Trophoblast cell (in vitro differentiated cells and primary cell): ENCODE measurements around the gene CYP26C1.

Experiments
- DNase-seq, 2 donors: peaks; one replicate each; pipeline ENCODE4 v3.0.0-alpha.2; 2016
- H2AFZ ChIP-seq: 2 replicates; pipeline ENCODE4 v1.6.1; 2013; ENCODE audit warnings: low read length, moderate library complexity, mild to moderate bottlenecking; ENCODE audit not compliant: insufficient read depth, poor library complexity
- H2AK5ac ChIP-seq: 2 replicates; pipeline ENCODE4 v1.6.1; 2013; ENCODE audit warnings: mild to moderate bottlenecking, low read length
- H2BK120ac ChIP-seq: 2 replicates; pipeline ENCODE4 v1.6.1; 2013; ENCODE audit warnings: low read length, mild to moderate bottlenecking, moderate library complexity; ENCODE audit not compliant: insufficient read depth, poor library complexity
- H2BK12ac ChIP-seq: 2 replicates; pipeline ENCODE4 v1.6.1; 2013; ENCODE audit warnings: mild to moderate bottlenecking, low read length, moderate library complexity
- H2BK5ac ChIP-seq: 2 replicates; pipeline ENCODE4 v1.6.1; 2013; ENCODE audit warnings: low read length, low read depth, moderate library complexity, mild to moderate bottlenecking; ENCODE audit not compliant: poor library complexity
- H3K14ac ChIP-seq: 2 replicates; pipeline ENCODE4 v1.6.1; 2013; ENCODE audit warnings: mild to moderate bottlenecking, low read length
- H3K18ac ChIP-seq: 2 replicates; pipeline ENCODE4 v1.6.1; 2013; ENCODE audit warnings: mild to moderate bottlenecking, low read length
- H3K23ac ChIP-seq: 2 replicates; pipeline ENCODE4 v1.6.1; 2013; ENCODE audit warnings: low read length
- H3K27ac ChIP-seq: 2 replicates; pipeline ENCODE4 v1.5.1; 2013; ENCODE audit warnings: low read depth, mild to moderate bottlenecking, inconsistent platforms, low read length, moderate library complexity
- H3K27me3 ChIP-seq: 2 replicates; pipeline ENCODE4 v1.6.1; 2013; ENCODE audit warnings: inconsistent platforms, mild to moderate bottlenecking, low read length, moderate library complexity; ENCODE audit not compliant: insufficient read depth
- H3K36me3 ChIP-seq, 2 experiments: 1 replicate in 1 of 2; 2 replicates in 1 of 2; pipeline ENCODE4 v1.6.1; 2013; ENCODE audit warnings: low read length in 2 of 2, mild to moderate bottlenecking in 2 of 2, moderate library complexity in 1 of 2; ENCODE audit not compliant: insufficient read depth in 2 of 2, control insufficient read depth in 1 of 2
- H3K4ac ChIP-seq: 2 replicates; pipeline ENCODE4 v1.6.1; 2013; ENCODE audit warnings: low read depth, mild to moderate bottlenecking, low read length, moderate library complexity
- H3K4me1 ChIP-seq, 2 experiments: 1 replicate in 1 of 2; 2 replicates in 1 of 2; pipeline ENCODE4 v1.6.1; 2013; ENCODE audit warnings: low read length in 2 of 2, mild to moderate bottlenecking in 2 of 2, moderate library complexity in 1 of 2; ENCODE audit not compliant: insufficient read depth in 2 of 2, control insufficient read depth in 1 of 2
- H3K4me2 ChIP-seq: 2 replicates; pipeline ENCODE4 v1.6.1; 2013; ENCODE audit warnings: inconsistent platforms, mild to moderate bottlenecking, low read length, moderate library complexity
- H3K4me3 ChIP-seq: 2 replicates; pipeline ENCODE4 v1.5.1; 2013; ENCODE audit warnings: mild to moderate bottlenecking, low read depth, low read length, inconsistent platforms
- H3K79me1 ChIP-seq: one replicate; pipeline ENCODE4 v1.6.1; 2013; ENCODE audit warnings: low read length
- H3K79me2 ChIP-seq: 2 replicates; pipeline ENCODE4 v1.6.1; 2013; ENCODE audit warnings: low read length, mild to moderate bottlenecking; ENCODE audit not compliant: control insufficient read depth, insufficient read depth, poor library complexity
- H3K9ac ChIP-seq: 2 replicates; pipeline ENCODE4 v1.6.1; 2013; ENCODE audit warnings: mild to moderate bottlenecking, low read length
- H3K9me3 ChIP-seq: 2 replicates; pipeline ENCODE4 v1.6.1; 2013; ENCODE audit warnings: low read depth, mild to moderate bottlenecking, control low read depth, inconsistent platforms, low read length; ENCODE audit not compliant: insufficient read depth
- H4K12ac ChIP-seq: 2 replicates; pipeline ENCODE4 v1.6.1; 2013; ENCODE audit warnings: low read depth, mild to moderate bottlenecking, low read length, moderate library complexity
- H4K8ac ChIP-seq: 2 replicates; pipeline ENCODE4 v1.6.1; 2013; ENCODE audit warnings: low read depth, mild to moderate bottlenecking, low read length, moderate library complexity
- H4K91ac ChIP-seq: one replicate; pipeline ENCODE4 v1.6.1; 2013; ENCODE audit warnings: low read depth, mild to moderate bottlenecking, low read length, moderate library complexity
- WGBS: extraction: QIAGEN DNeasy Blood & Tissue Kit; methylation state at CpG from one replicate; pipeline ENCODE4 v1.1.7; 2013; ENCODE audit warnings: missing lambda C conversion rate; ENCODE audit not compliant: insufficient read length, insufficient coverage; ENCODE audit errors: extremely low coverage; 5-methylcytosine and 5-hydroxymethylcytosine counted together

The CYP26C1 gene

DNA sequence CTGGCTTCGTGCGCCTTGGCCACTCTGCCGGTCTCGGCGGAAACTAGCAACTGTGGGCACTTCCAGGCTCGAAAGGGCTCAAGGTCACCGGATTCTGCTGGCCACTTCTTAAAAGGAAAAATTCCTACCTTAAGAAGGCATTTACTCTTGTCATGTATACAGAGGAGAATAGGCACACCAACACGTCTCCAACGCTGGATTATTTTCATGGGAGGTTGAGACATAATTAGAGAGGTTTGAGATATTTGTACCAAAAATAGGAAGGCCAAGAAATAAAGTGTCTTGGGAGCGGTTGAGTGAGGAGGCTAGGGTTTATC lies 8.6 kb downstream of the CYP26C1 start:
- H4K12ac ChIP-seq = no peak overlapping the region
- no peak overlapping the region for H2BK12ac ChIP-seq
- no peak overlapping the region for H3K23ac ChIP-seq
- H3K4ac ChIP-seq = no peak overlapping the region
- no peak for DNase-seq
- no peak overlapping the region for H3K4me3 ChIP-seq
- no peak overlapping the region for H3K9ac ChIP-seq
- no peak overlapping the region for H4K8ac ChIP-seq
- no CpG with 5 or more reads among the region's 10 CpGs for WGBS
- peaks cover 85% of the 10 kb centered on the region for H3K27me3 ChIP-seq
- H2AK5ac ChIP-seq = no peak overlapping the region
- no peak overlapping the region for H4K91ac ChIP-seq
- H3K79me2 ChIP-seq = peaks cover under 1% of the 10 kb centered on the region
- no peak overlapping the region for H2AFZ ChIP-seq
- H3K79me1 ChIP-seq = peaks cover 1% of the 10 kb centered on the region
- no peak overlapping the region for H2BK5ac ChIP-seq
- H2BK120ac ChIP-seq = no peak overlapping the region
- H3K4me1 ChIP-seq = peaks cover 16 to 33% of the 10 kb centered on the region in 2 experiments
- H3K4me2 ChIP-seq = no peak overlapping the region
- no peak overlapping the region for H3K27ac ChIP-seq
- H3K36me3 ChIP-seq = no peaks in the 10 kb centered on the region
- H3K18ac ChIP-seq = no peak overlapping the region
- peaks cover 5% of the 10 kb centered on the region for H3K9me3 ChIP-seq
- H3K14ac ChIP-seq = no peak overlapping the region

GRCh38 chr10:93070378-93071176 lies 10.0 kb downstream of the CYP26C1 start:
- Histone ChIP-seq H2AFZ (no peak overlapping the region), H3K79me1 (peaks cover 8% of the 10 kb centered on the region), H3K79me2 (peaks cover 5% of the 10 kb centered on the region), H3K27ac (no peak overlapping the region), H4K12ac (no peak overlapping the region), H2BK12ac (no peak overlapping the region), H2AK5ac (no peak overlapping the region), H4K8ac (no peak overlapping the region), H2BK120ac (no peak overlapping the region), H3K9ac (no peak overlapping the region), H3K9me3 (peaks cover 5% of the 10 kb centered on the region), H3K4me2 (no peak overlapping the region), H3K14ac (no peak overlapping the region), H3K4me1 (peaks cover 26 to 42% of the 10 kb centered on the region in 2 experiments), H3K23ac (no peak overlapping the region), H3K4me3 (no peak overlapping the region), H3K36me3 (no peaks in the 10 kb centered on the region), H3K18ac (no peak overlapping the region), H3K4ac (no peak overlapping the region), H3K27me3 (peaks cover 82% of the 10 kb centered on the region), H2BK5ac (no peak overlapping the region), H4K91ac (no peak overlapping the region)
- no CpG with 5 or more reads among the region's 5 CpGs for WGBS
- no peak for DNase-seq

DNA sequence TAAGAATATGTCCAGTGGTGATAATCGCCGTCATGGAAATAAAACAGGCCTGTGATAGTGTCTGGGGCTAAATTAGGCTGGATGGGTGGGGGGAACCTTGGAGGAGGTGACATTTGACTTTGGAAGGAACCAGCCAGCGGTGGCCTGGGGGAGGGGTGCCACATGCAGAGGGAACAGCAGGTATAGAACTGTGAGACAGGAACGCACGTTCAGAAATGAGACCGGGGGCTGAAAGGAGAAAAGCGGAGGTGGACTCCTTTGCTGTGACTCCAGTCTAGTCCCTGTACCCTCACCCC lies 10.5 kb downstream of the CYP26C1 start:
- Histone ChIP-seq H3K4me2 (no peak overlapping the region), H3K4me3 (no peak overlapping the region), H3K79me2 (peaks cover 5% of the 10 kb centered on the region), H4K12ac (no peak overlapping the region), H2BK5ac (no peak overlapping the region), H3K18ac (no peak overlapping the region), H3K14ac (no peak overlapping the region), H2AK5ac (no peak overlapping the region), H3K9me3 (peaks cover 5% of the 10 kb centered on the region), H3K4me1 (peaks cover 26 to 42% of the 10 kb centered on the region in 2 experiments), H4K8ac (no peak overlapping the region), H3K9ac (no peak overlapping the region), H3K23ac (no peak overlapping the region), H2AFZ (no peak overlapping the region), H3K79me1 (peaks cover 12% of the 10 kb centered on the region), H3K27me3 (peaks cover 76% of the 10 kb centered on the region), H3K4ac (no peak overlapping the region), H3K36me3 (no peaks in the 10 kb centered on the region), H3K27ac (no peak overlapping the region), H2BK12ac (no peak overlapping the region), H2BK120ac (no peak overlapping the region), H4K91ac (no peak overlapping the region)
- no CpG with 5 or more reads among the region's 7 CpGs for WGBS
- DNase-seq = no peak

DNA sequence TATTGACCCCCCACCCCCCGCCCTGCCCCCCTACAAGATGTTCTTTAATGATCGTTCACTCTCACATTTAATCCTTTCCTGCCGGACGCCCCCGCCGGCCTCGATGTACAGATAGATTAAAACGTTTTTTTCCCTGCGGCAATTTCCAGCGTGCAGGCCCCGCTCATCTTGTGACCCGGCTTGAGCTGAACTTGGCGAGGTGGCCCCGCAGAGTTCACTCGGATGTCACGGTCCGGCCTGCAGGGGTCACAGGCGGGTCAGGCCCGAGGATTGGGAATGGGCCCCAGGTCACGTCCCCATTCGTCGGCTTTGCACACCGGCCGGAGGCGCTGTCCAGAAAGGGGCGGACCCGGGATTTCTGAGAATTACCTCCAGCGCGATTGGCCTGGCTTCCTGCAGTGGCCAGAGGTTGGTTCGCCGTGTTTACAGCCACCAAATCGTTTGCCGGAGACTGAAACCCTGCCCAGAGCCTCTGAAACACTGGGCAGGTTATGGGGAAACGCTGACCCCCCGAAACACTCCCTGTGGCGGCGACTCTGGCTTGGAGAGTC lies 11.2 kb downstream of the CYP26C1 start:
- Histone ChIP-seq H2AK5ac (no peak overlapping the region), H3K23ac (no peak overlapping the region), H3K36me3 (no peaks in the 10 kb centered on the region), H3K27me3 (peaks cover 70% of the 10 kb centered on the region), H3K4me2 (peak overlapping the region; percentile 84), H2BK12ac (no peak overlapping the region), H2AFZ (no peak overlapping the region), H3K9me3 (peaks cover 4% of the 10 kb centered on the region), H3K4me1 (peaks cover 25 to 41% of the 10 kb centered on the region in 2 experiments), H3K18ac (no peak overlapping the region), H2BK5ac (no peak overlapping the region), H3K4ac (no peak overlapping the region), H3K14ac (no peak overlapping the region), H4K8ac (no peak overlapping the region), H4K91ac (no peak overlapping the region), H3K79me1 (peaks cover 12% of the 10 kb centered on the region), H3K4me3 (peak overlapping the region; percentile 27), H4K12ac (no peak overlapping the region), H2BK120ac (no peak overlapping the region), H3K27ac (no peak overlapping the region), H3K79me2 (peaks cover 5% of the 10 kb centered on the region), H3K9ac (no peak overlapping the region)
- WGBS = no CpG with 5 or more reads among the region's 37 CpGs
- DNase-seq = peak; percentile 51 to 65
